ENCODE measurements around the gene PCED1B. TPM values are rescaled to one million over a fixed set of nuclear protein-coding genes. Genes with fewer than 3 reads are reported as not detected.

Gene PCED1B
- total RNA-seq, 4 donors from 2014 or later, result 2.6 to 4.6 (median 4.2) TPM

- no peak for TF ChIP-seq CTCF (IDR thresholded peaks at IDR 0.05; ENCODE audit: low read depth)
Measured at GRCh38 chr12:47249082-47249481, 169.7 kb downstream of the PCED1B start.

GRCh38 chr12:47249719-47250357 lies 170.4 kb downstream of the PCED1B start:
- TF ChIP-seq CTCF (IDR thresholded peaks at IDR 0.05; ENCODE audit: low read depth), result no peak

- TF ChIP-seq CTCF (IDR thresholded peaks at IDR 0.05; ENCODE audit: low read depth), result no peak
Measured at GRCh38 chr12:47251919-47252318, 172.5 kb downstream of the PCED1B start.

GRCh38 chr12:47264951-47265350 lies 185.5 kb downstream of the PCED1B start:
- no peak for TF ChIP-seq CTCF (IDR thresholded peaks at IDR 0.05; ENCODE audit: low read depth)

GRCh38 chr12:47265391-47265790 lies 186.0 kb downstream of the PCED1B start:
- no peak for TF ChIP-seq CTCF (IDR thresholded peaks at IDR 0.05; ENCODE audit: low read depth)

GRCh38 chr12:47267571-47267970 lies 188.2 kb downstream of the PCED1B start:
- no peak for TF ChIP-seq CTCF (IDR thresholded peaks at IDR 0.05; ENCODE audit: low read depth)

DNA sequence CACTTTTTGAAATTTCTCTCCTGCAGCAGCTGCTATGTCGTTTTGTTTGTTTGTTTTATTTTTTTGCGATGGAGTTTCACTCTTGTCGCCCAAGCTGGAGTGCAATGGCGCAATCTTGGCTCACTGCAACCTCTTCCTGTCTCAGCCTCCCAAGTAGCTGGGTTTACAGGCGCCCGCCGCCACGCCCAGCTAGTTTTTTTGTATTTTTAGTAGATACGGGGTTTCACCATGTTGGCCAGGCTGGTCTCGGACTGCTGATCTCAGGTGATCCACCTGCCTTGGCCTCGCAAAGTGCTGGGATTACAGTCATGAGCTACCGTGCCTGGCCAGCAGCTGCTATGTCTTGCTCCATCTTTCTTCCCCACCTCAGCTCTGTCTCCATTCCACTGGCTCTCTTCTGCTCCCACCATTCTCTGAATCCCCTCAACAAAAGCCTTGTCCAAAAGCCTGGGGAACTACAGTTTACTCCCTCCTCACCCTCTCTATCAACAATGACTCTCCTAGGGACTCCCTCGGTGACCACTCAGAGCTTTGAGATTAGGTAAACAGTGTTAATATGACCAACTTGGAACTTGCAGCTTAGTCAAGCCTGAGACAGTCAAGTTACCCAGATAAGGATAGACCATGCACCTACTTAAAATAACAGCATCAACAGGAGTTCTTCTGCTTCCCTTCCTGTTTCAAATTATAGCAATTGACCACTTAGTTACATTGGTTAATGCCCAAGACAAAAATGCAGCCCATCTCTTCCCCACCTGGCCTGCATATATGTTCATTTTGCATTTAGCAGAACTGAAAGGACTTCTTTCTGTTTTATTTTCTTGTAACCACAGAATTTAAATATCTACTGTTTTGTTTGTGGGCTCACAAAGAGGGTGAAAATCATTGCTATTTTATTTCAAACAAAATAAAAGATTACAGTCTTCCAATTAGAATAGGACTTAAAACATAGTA lies 189.4 kb downstream of the PCED1B start:
- no peak for TF ChIP-seq CTCF (IDR thresholded peaks at IDR 0.05; ENCODE audit: low read depth)
